Adrenal gland (tissue), 12 donors: ENCODE measurements around the gene EPHA6. TPM values are rescaled to one million over a fixed set of nuclear protein-coding genes. Genes with fewer than 3 reads are reported as not detected.

Experiments
- DNase-seq, 7 donors: peaks; one replicate each; pipeline ENCODE4 v3.0.0-alpha.2; 2019 to 2020
- H3K27ac ChIP-seq, 5 donors: fragments of 200-600 bp; sonication (generic) in 4 of 5; 1 replicate in 3 of 5; 2 replicates in 2 of 5; pipeline versions ENCODE4 v1.5.1 to v1.8.0; 2016 to 2020; ENCODE audit warnings: mild to moderate bottlenecking in 1 of 5
- H3K27me3 ChIP-seq: fragments of 200-600 bp; 2 replicates; pipeline ENCODE4 v1.8.0; 2021
- H3K36me3 ChIP-seq, 2 donors: fragments of 200-600 bp; replicated peaks in 1 of 2; 1 replicate in 1 of 2; 2 replicates in 1 of 2; pipeline versions ENCODE4 v1.5.1 to v1.8.0; 2018 to 2022
- H3K4me1 ChIP-seq, 2 donors: fragments of 200-600 bp; replicated peaks in 1 of 2; 1 replicate in 1 of 2; 2 replicates in 1 of 2; pipeline versions ENCODE4 v1.5.1 to v1.8.0; 2018 to 2021
- H3K4me3 ChIP-seq, 4 donors: fragments of 200-600 bp; sonication (generic) in 3 of 4; one replicate each; pipeline ENCODE4 v1.5.1; 2016 to 2018
- H3K9me3 ChIP-seq, 3 donors: fragments of 200-600 bp; sonication (generic) in 1 of 3; replicated peaks in 1 of 3; 1 replicate in 2 of 3; 2 replicates in 1 of 3; pipeline versions ENCODE4 v1.5.1 to v1.8.0; 2016 to 2021
- POLR2A ChIP-seq, 2 donors: fragments of 450-650 bp; IDR thresholded peaks; one replicate each; pipeline ENCODE4 v1.6.1; 2017; ENCODE audit warnings: antibody characterized with exemption in 2 of 2, mild to moderate bottlenecking in 2 of 2, moderate library complexity in 1 of 2
- WGBS, 4 donors: extraction: QIAGEN DNeasy Blood & Tissue Kit in 2 of 4; methylation state at CpG; one replicate each; pipeline versions ENCODE4 v1.1.5 to v1.1.7; 2013 to 2017; 5-methylcytosine and 5-hydroxymethylcytosine counted together
- intact Hi-C, 2 donors: fragments of 100-400 bp; cut with DNase I; formaldehyde crosslinking; loops; one replicate each; pipeline versions ENCODE4 v1.14.1 to v1.15.0; 2022 to 2023
- polyA plus RNA-seq, 3 donors: library from polyadenylated mRNA; stranded (reverse); fragments of 200-250 nt in 2 of 3; fragments of 350-450 nt in 1 of 3; fragmentation: Illumina TruSeq in 1 of 3; extraction: RNeasy Lipid Tissue Mini Kit (QIAGEN cat#74804) in 1 of 3; gene quantifications; one replicate each; pipeline ENCODE4 v1.2.3, GENCODE V29; 2013 to 2014
- total RNA-seq, 9 donors: library from RNA; depleted of rRNA in 4 of 9; stranded (reverse); fragments of >200 nt in 4 of 9; fragments of 120-200 nt in 1 of 9; fragmentation: NEBNext Ultra II Directional in 1 of 9; extraction: Animal tissue kit (Norgen Biotek cat#: 25700) in 1 of 9; gene quantifications; one replicate each; pipeline versions ENCODE4 v1.1.0 to v1.2.4, GENCODE V29; 2013 to 2023
- TF ChIP-seq, protein P1 (sequence below), 6 experiments: fragments of 450-650 bp in 4 of 6; fragments of 200-600 bp in 2 of 6; sonication (generic) in 1 of 6; IDR thresholded peaks; 1 replicate in 5 of 6; 2 replicates in 1 of 6; pipeline versions ENCODE4 v1.5.1 to v1.8.0; 2016 to 2021; ENCODE audit warnings: antibody characterized with exemption in 6 of 6, mild to moderate bottlenecking in 2 of 6, moderate library complexity in 1 of 6
- donor health status: healthy with polysubstance abuse.
- donor health status: Bipolar disorder and iron deficiency.
- donor health status: DM: yes; HTN: yes; CAD: no.
- donor health status: DM: no; HTN: no; CAD: no.
- donor health status: DM: no; HTN: no; CAD: no.
- donor health status: DM: yes; HTN: yes; CAD: no.

The EPHA6 gene
- total and polyA plus RNA-seq, 12 donors, result 0.07 to 2.1 (median 0.07) TPM; not detected in 9

DNA sequence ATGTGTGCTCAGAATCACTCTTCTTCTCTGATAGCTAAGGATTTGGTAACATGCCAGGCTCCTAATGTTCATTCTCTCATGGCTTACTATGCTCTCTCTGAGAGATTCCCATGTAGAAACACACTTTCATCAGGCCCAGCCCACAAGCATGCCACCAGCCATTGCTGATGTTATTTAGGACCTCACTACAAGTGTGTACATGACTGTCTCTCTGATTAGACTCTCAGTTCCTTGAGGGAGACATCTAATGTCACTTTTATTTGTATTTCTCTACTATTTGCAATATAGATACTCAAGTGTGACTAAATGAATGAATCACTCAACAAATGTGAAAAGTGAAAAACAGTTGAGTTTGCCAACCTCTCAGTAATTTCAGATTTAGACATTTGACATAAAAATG, 865.8 kb downstream of the EPHA6 start:
- no peaks in the 10 kb centered on the region for H3K36me3 ChIP-seq
- no peak for DNase-seq
- TF ChIP-seq, protein P1, sequence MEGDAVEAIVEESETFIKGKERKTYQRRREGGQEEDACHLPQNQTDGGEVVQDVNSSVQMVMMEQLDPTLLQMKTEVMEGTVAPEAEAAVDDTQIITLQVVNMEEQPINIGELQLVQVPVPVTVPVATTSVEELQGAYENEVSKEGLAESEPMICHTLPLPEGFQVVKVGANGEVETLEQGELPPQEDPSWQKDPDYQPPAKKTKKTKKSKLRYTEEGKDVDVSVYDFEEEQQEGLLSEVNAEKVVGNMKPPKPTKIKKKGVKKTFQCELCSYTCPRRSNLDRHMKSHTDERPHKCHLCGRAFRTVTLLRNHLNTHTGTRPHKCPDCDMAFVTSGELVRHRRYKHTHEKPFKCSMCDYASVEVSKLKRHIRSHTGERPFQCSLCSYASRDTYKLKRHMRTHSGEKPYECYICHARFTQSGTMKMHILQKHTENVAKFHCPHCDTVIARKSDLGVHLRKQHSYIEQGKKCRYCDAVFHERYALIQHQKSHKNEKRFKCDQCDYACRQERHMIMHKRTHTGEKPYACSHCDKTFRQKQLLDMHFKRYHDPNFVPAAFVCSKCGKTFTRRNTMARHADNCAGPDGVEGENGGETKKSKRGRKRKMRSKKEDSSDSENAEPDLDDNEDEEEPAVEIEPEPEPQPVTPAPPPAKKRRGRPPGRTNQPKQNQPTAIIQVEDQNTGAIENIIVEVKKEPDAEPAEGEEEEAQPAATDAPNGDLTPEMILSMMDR (IDR thresholded peaks at IDR 0.05), result no peak
- TF ChIP-seq POLR2A (IDR thresholded peaks at IDR 0.05), result no peak
- H3K27ac ChIP-seq, result no peak overlapping the region
- intact Hi-C loops, result no loop called here
- no peaks in the 10 kb centered on the region for H3K9me3 ChIP-seq
- H3K27me3 ChIP-seq, result no peaks in the 10 kb centered on the region
- H3K4me3 ChIP-seq, result no peak overlapping the region
- H3K4me1 ChIP-seq, result no peaks in the 10 kb centered on the region

DNA sequence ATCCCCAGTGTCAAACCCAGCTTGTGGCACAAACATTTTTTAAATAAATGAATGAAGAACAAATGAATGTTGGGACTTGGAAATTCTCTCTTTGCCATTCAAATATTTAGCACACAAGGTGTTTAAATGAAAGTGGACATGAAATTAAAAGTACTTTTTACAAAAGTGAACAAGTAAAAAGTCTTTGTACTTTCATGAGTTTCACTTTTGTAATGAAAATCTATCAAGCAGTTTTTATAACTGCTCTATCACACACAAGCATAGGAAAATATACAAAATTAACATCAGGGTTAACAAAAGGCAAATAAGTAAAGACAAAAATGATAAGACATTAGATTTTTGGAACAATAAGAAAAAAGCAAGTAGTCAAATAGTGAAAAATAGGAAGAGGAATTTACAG, 866.3 kb downstream of the EPHA6 start:
- Histone ChIP-seq H3K27ac (no peak overlapping the region), H3K27me3 (no peaks in the 10 kb centered on the region), H3K4me1 (no peaks in the 10 kb centered on the region), H3K9me3 (no peaks in the 10 kb centered on the region), H3K36me3 (no peaks in the 10 kb centered on the region), H3K4me3 (no peak overlapping the region)
- DNase-seq, result no peak
- intact Hi-C loops, result no loop called here
- TF ChIP-seq POLR2A (IDR thresholded peaks at IDR 0.05), result no peak
- TF ChIP-seq, protein P1 (IDR thresholded peaks at IDR 0.05), result no peak

DNA sequence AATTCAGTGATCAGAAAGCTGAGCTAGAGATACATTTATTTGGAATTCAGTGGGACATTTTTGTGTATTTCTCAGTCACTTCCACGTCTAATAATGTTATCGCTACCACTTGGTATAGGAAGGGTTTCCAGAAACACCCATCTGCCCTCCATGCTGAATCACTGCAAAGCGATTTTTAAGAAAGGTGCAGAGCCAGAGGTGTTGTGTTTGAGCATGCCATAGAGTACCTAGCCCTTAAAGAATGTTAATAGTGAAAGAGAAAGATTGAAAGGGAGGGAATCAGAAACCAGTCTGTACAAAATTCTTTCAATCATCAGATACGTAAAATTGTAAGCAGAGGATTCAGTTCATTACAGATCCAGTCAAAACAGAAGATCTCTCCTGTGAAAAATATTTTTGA, 870.1 kb downstream of the EPHA6 start:
- no peaks in the 10 kb centered on the region for H3K36me3 ChIP-seq
- TF ChIP-seq, protein P1 (IDR thresholded peaks at IDR 0.05), result no peak
- no peak for TF ChIP-seq POLR2A (IDR thresholded peaks at IDR 0.05)
- H3K9me3 ChIP-seq, result no peaks in the 10 kb centered on the region
- H3K4me1 ChIP-seq, result no peaks in the 10 kb centered on the region
- 77 to 86% (median 82%) methylated on average over 4 of the region's 4 CpGs for WGBS, 4 donors
- H3K4me3 ChIP-seq, result no peak overlapping the region
- intact Hi-C loops, result no loop called here
- no peak overlapping the region for H3K27ac ChIP-seq
- no peaks in the 10 kb centered on the region for H3K27me3 ChIP-seq
- DNase-seq, result no peak

DNA sequence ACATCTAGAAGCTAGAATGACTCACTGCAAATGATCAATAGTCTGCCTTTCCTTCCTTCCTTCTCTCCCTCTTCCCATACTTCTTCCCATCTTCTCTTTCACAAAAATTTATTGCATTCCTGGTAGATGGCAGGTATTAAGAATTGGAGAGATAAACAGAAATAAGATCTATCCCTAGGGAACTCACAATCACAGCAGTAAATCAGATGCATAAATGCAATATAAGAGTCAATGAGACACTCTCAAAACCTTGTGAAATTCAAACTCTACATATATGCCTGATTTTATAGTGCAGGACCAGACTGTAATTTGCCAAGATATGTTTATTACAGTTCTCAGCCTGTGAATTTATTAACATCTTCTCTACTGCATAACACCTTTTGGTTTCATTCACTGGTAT, 871.9 kb downstream of the EPHA6 start:
- H3K36me3 ChIP-seq, result no peaks in the 10 kb centered on the region
- no peaks in the 10 kb centered on the region for H3K9me3 ChIP-seq
- no peaks in the 10 kb centered on the region for H3K4me1 ChIP-seq
- TF ChIP-seq, protein P1 (IDR thresholded peaks at IDR 0.05), result no peak
- no peak for TF ChIP-seq POLR2A (IDR thresholded peaks at IDR 0.05)
- intact Hi-C loops, result no loop called here
- no peak overlapping the region for H3K27ac ChIP-seq
- DNase-seq, result no peak
- no peaks in the 10 kb centered on the region for H3K27me3 ChIP-seq
- H3K4me3 ChIP-seq, result no peak overlapping the region
